Nephron (organoid): ENCODE measurements around the gene L3MBTL3.

Experiments
- H3K27ac Mint-ChIP-seq, 3 experiments: 2 replicates each; pipeline ENCODE4 v1.8.0; 2020; ENCODE audit warnings: mixed read lengths in 3 of 3, mild to moderate bottlenecking in 2 of 3, moderate library complexity in 1 of 3
- H3K27me3 Mint-ChIP-seq: 2 replicates; pipeline ENCODE4 v1.8.0; 2021; ENCODE audit warnings: low read depth, mild to moderate bottlenecking, moderate library complexity, mixed read lengths
- H3K36me3 Mint-ChIP-seq: 2 replicates; pipeline ENCODE4 v1.8.0; 2020; ENCODE audit warnings: low read depth, mixed read lengths
- H3K4me1 Mint-ChIP-seq: 2 replicates; pipeline ENCODE4 v1.8.0; 2020; ENCODE audit warnings: mixed read lengths
- H3K4me3 Mint-ChIP-seq, 3 experiments: 2 replicates each; pipeline ENCODE4 v1.8.0; 2020; ENCODE audit warnings: mild to moderate bottlenecking in 3 of 3, mixed read lengths in 3 of 3, moderate library complexity in 2 of 3
- H3K9me3 Mint-ChIP-seq: 2 replicates; pipeline ENCODE4 v1.8.0; 2020; ENCODE audit warnings: mixed read lengths
- TF ChIP-seq, protein P1 (sequence below), 3 experiments: fragments of 200-600 bp; sonication (generic); IDR thresholded peaks; one replicate each; pipeline ENCODE4 v1.5.0; 2021; ENCODE audit warnings: antibody characterized with exemption in 3 of 3; ENCODE audit not compliant: unreplicated experiment in 3 of 3

Gene L3MBTL3

DNA sequence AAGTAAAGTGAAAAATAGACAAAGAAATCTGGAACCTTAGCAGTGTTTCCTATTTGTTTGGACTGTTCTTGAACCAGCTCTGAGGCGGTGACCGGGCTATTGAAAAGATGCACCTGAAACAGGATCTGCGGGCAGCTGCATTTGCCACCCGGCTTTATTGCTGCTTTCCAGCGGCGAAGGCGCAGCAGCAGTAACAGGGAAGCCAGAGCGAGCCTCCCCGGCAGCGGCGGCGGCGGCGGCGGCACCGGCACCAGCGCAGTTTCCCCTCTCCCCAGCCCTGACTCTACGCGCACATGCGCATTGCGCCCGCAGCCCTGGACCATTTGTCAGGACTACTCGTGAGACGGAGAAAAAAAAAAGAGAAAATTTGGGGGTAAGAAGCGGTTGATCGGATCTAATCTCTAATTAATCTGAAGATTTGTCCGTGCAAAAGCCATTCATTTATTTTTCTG is at the start of gene L3MBTL3:
TSS of gene L3MBTL3 (plus strand) at position 290 of the 452 bp plus-strand sequence. CDS start 24,119 bp downstream, outside the sequence.
- Mint-ChIP-seq H3K4me1 (peaks cover 10% of the 10 kb centered on the region), H3K27ac (peak within 1 kb of the TSS; percentile 94 to 99 (median 98)), H3K27me3 (peaks cover 16% of the 10 kb centered on the region), H3K36me3 (no peaks in the 10 kb centered on the region), H3K4me3 (peak within 1 kb of the TSS; percentile 100), H3K9me3 (no peaks in the 10 kb centered on the region)
- TF ChIP-seq, protein P1, sequence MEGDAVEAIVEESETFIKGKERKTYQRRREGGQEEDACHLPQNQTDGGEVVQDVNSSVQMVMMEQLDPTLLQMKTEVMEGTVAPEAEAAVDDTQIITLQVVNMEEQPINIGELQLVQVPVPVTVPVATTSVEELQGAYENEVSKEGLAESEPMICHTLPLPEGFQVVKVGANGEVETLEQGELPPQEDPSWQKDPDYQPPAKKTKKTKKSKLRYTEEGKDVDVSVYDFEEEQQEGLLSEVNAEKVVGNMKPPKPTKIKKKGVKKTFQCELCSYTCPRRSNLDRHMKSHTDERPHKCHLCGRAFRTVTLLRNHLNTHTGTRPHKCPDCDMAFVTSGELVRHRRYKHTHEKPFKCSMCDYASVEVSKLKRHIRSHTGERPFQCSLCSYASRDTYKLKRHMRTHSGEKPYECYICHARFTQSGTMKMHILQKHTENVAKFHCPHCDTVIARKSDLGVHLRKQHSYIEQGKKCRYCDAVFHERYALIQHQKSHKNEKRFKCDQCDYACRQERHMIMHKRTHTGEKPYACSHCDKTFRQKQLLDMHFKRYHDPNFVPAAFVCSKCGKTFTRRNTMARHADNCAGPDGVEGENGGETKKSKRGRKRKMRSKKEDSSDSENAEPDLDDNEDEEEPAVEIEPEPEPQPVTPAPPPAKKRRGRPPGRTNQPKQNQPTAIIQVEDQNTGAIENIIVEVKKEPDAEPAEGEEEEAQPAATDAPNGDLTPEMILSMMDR (IDR thresholded peaks at IDR 0.05; ENCODE audit: unreplicated experiment in 3 of 3): no peak

DNA sequence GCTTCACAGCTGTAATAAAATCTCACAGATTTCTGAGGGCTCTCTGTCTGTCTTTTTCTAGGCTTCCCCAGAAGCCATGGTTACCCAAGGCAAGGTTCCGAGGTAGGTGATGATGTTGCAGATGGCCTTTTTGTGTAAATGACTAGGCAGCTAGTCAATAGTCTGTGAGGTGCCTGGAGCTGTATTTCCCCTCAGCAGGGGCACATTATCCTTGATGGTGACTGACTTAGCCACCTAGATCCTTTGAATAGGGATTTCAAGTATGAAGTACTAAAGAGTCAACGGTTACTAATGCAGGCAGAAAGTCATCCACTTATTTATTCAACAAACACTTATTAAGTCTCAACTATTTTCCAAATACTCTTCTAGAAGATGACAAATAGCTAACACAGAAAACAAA is 49.3 kb upstream of the L3MBTL3 start:
- Mint-ChIP-seq H3K27ac (no peak overlapping the region), H3K36me3 (no peaks in the 10 kb centered on the region), H3K9me3 (peaks cover 2% of the 10 kb centered on the region), H3K4me1 (no peaks in the 10 kb centered on the region), H3K4me3 (no peak overlapping the region), H3K27me3 (no peaks in the 10 kb centered on the region)
- TF ChIP-seq, protein P1 (IDR thresholded peaks at IDR 0.05; ENCODE audit: unreplicated experiment in 3 of 3): no peak

DNA sequence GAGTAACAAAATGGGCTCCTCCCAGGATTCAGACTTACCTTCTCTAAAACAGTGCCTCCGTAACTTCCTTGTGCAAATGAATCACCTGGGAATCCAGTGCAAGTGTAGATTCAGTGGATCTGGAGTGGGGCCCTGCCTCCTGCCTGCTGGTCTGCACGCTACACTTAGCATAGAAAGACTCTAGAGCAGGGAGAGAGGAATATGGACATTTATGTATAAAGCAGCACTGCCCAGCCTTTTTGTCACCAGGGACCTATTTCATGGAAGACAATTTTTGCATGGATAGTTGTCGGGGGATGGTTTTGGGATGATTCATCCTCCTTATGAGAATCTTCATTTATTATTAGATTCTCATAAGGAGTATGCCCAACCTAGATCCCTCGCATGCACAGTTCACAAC is 42.3 kb upstream of the L3MBTL3 start:
- TF ChIP-seq, protein P1 (IDR thresholded peaks at IDR 0.05; ENCODE audit: unreplicated experiment in 3 of 3): no peak
- H3K27me3 Mint-ChIP-seq: no peaks in the 10 kb centered on the region
- peaks cover 17% of the 10 kb centered on the region for H3K9me3 Mint-ChIP-seq

DNA sequence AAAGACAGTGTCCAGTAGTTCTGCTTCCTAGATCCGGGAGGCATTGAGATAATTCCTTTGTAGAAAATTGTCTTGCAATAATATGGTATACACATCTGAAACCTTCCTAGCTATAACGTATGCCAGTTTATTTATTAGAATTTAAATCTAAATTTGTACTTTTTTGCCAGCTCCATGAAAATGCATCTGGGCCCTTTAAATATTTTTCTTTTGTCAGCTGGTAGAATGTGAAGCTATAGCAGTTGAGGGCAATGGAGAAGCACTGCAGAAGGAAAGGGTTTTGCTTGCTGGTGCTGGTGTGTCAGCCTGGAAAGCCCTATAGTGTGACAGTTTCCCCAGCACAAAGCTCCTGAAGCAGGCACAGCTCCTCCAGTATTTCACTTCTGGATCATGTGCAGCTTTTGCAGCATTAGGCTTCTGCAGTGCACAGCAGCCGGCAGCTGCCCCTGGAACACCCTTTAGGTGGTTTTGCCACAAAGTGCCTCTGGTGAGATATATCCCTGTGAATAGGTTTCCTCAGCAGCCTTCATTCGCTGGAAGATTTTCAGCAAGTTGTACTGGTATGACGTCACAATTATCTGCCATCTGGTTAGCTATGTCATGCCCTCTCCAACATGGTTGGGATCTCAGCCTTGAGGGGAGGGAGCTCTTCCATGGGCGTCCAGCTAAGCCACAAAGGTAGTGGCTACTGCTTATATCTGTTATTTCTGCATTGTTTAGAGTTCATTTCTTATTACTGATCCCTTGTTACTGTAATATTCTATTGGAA is 40.0 kb upstream of the L3MBTL3 start:
- no peak overlapping the region for H3K27ac Mint-ChIP-seq
- peaks cover 17% of the 10 kb centered on the region for H3K9me3 Mint-ChIP-seq
- TF ChIP-seq, protein P1 (IDR thresholded peaks at IDR 0.05; ENCODE audit: unreplicated experiment in 3 of 3): no peak
- H3K27me3 Mint-ChIP-seq: no peaks in the 10 kb centered on the region
- no peaks in the 10 kb centered on the region for H3K36me3 Mint-ChIP-seq
- no peaks in the 10 kb centered on the region for H3K4me1 Mint-ChIP-seq
- no peak overlapping the region for H3K4me3 Mint-ChIP-seq

More for the DNA sequence above, 42.3 kb upstream of the L3MBTL3 start:
- Mint-ChIP-seq H3K27ac (no peak overlapping the region), H3K4me3 (no peak overlapping the region), H3K36me3 (no peaks in the 10 kb centered on the region), H3K4me1 (no peaks in the 10 kb centered on the region)

DNA sequence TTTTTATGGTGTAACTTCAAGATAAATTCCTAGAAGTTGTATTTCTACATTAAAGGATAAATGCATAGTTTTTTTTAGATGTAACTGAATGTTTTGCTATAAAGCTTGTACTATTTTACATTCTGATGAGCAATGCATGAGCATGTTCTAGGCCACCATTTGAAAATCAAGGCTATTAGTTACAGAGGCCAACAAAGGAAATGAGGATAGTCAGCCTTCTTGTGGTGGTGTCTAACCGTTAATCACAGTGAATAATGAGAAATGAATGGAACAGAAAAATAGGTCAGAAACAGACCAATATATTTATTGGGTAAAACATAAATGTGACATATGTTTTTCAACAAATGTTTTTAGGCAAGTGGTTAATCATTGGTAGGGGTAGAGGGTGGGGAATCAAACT is 37.6 kb upstream of the L3MBTL3 start:
- Mint-ChIP-seq H3K27me3 (no peaks in the 10 kb centered on the region), H3K9me3 (peaks cover 13% of the 10 kb centered on the region), H3K27ac (no peak overlapping the region), H3K36me3 (no peaks in the 10 kb centered on the region), H3K4me3 (no peak overlapping the region), H3K4me1 (no peaks in the 10 kb centered on the region)
- TF ChIP-seq, protein P1 (IDR thresholded peaks at IDR 0.05; ENCODE audit: unreplicated experiment in 3 of 3): no peak

DNA sequence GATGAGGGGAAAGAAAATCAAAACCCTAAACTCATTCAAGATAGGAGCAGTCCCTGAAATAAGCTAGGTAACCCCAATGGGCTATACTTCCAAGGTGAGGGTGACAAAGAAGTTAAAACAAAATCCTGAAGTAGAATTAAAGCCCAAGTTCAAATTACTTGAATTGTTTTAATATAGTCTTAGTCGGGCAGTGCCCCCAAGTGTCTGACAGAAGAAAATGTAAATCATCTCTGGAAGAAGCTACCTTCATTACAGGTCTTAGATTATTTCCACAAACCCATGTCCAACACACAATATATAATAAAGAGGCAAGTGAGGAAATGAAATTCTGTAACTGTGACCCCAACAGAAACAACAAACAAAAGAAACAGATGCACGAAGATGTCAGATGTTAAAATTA is 36.8 kb upstream of the L3MBTL3 start:
- no peaks in the 10 kb centered on the region for H3K27me3 Mint-ChIP-seq
- no peaks in the 10 kb centered on the region for H3K36me3 Mint-ChIP-seq
- TF ChIP-seq, protein P1 (IDR thresholded peaks at IDR 0.05; ENCODE audit: unreplicated experiment in 3 of 3): no peak
- no peak overlapping the region for H3K27ac Mint-ChIP-seq
- H3K9me3 Mint-ChIP-seq: peaks cover 13% of the 10 kb centered on the region
- no peaks in the 10 kb centered on the region for H3K4me1 Mint-ChIP-seq
- H3K4me3 Mint-ChIP-seq: no peak overlapping the region
